CD4-positive, CD25-positive, alpha-beta regulatory T cell (primary cell): ENCODE results near the gene MAN2A1. TPM values are rescaled to one million over a fixed set of nuclear protein-coding genes. Genes with fewer than 3 reads are reported as not detected.
A peak's percentile ranks its signal among the peaks of the same experiment; 100 is the strongest.

Source experiments
- ATAC-seq, 2 donors: fragments of 150-1000 bp; cut with Tn5 transposase; one replicate each; pipeline ENCODE4 v1.10.0; 2021; ENCODE audit warnings: low read depth in 2 of 2, moderate number of reproducible peaks in 2 of 2, moderate library complexity in 1 of 2
- DNase-seq, 3 donors: peaks; one replicate each; pipeline versions ENCODE4 v3.0.0 to v3.0.0-alpha.2; 2012 to 2022; ENCODE audit warnings: mixed read lengths in 1 of 3
- H3K27ac ChIP-seq: one replicate; pipeline ENCODE4 v1.7.0; 2013; ENCODE audit warnings: mild to moderate bottlenecking, low read length; ENCODE audit not compliant: insufficient read depth, poor library complexity, severe bottlenecking
- H3K27me3 ChIP-seq: one replicate; pipeline ENCODE4 v1.7.0; 2013; ENCODE audit warnings: low read length; ENCODE audit not compliant: control insufficient read depth, insufficient read depth
- H3K36me3 ChIP-seq: one replicate; pipeline ENCODE4 v1.7.0; 2013; ENCODE audit warnings: mild to moderate bottlenecking, low read length, moderate library complexity; ENCODE audit not compliant: control insufficient read depth, insufficient read depth
- H3K4me1 ChIP-seq: 2 replicates; pipeline ENCODE4 v1.7.0; 2013; ENCODE audit warnings: mild to moderate bottlenecking, low read length; ENCODE audit not compliant: insufficient read depth, control insufficient read depth, poor library complexity, severe bottlenecking
- H3K4me3 ChIP-seq: one replicate; pipeline ENCODE4 v1.7.0; 2013; ENCODE audit warnings: low read depth, mild to moderate bottlenecking, low read length, moderate library complexity
- H3K9me3 ChIP-seq, 2 experiments: 1 replicate in 1 of 2; 2 replicates in 1 of 2; pipeline ENCODE4 v1.7.0; 2013; ENCODE audit warnings: low read length in 2 of 2, mild to moderate bottlenecking in 1 of 2, moderate library complexity in 1 of 2; ENCODE audit not compliant: control insufficient read depth in 2 of 2
- H3K27ac Mint-ChIP-seq, 3 donors: one replicate each; pipeline ENCODE4 v1.8.0; 2020 to 2022; ENCODE audit warnings: mild to moderate bottlenecking in 3 of 3, mixed read lengths in 3 of 3, moderate library complexity in 2 of 3
- H3K27me3 Mint-ChIP-seq: one replicate; pipeline ENCODE4 v1.8.0; 2022; ENCODE audit warnings: mild to moderate bottlenecking, mixed read lengths
- H3K36me3 Mint-ChIP-seq: one replicate; pipeline ENCODE4 v1.8.0; 2020; ENCODE audit warnings: mixed read lengths
- H3K4me1 Mint-ChIP-seq, 4 donors: one replicate each; pipeline ENCODE4 v1.8.0; 2020 to 2022; ENCODE audit warnings: mixed read lengths in 4 of 4, mild to moderate bottlenecking in 1 of 4
- H3K4me3 Mint-ChIP-seq, 4 donors: one replicate each; pipeline ENCODE4 v1.8.0; 2020 to 2022; ENCODE audit warnings: mild to moderate bottlenecking in 4 of 4, mixed read lengths in 4 of 4, moderate library complexity in 3 of 4
- H3K9me3 Mint-ChIP-seq, 7 donors: one replicate each; pipeline ENCODE4 v1.8.0; 2020 to 2022; ENCODE audit warnings: mixed read lengths in 7 of 7, mild to moderate bottlenecking in 3 of 7, moderate library complexity in 2 of 7
- polyA plus RNA-seq, 4 donors: library from polyadenylated mRNA; unstranded; fragments of 300-500 nt; fragmentation: Illumina TruSeq; gene quantifications; one replicate each; pipeline ENCODE4 v1.2.3, GENCODE V29; 2021
- total RNA-seq: library from RNA; stranded (reverse); gene quantifications from one replicate; pipeline ENCODE4 v1.2.3, GENCODE V29; 2022

The MAN2A1 gene
- total and polyA plus RNA-seq, 5 donors from 2014 or later, result 20.7 to 71.5 (median 21.3) TPM

- Histone ChIP-seq H3K4me3 (no peak overlapping the region), H3K36me3 (peaks cover 21% of the 10 kb centered on the region), H3K9me3 (no peaks in the 10 kb centered on the region), H3K27ac (no peak overlapping the region), H3K4me1 (no peaks in the 10 kb centered on the region), H3K27me3 (no peaks in the 10 kb centered on the region)
- ATAC-seq (no peak), DNase-seq (no peak)
- H3K36me3 Mint-ChIP-seq, result peaks cover 35% of the 10 kb centered on the region
- H3K27me3 Mint-ChIP-seq, result no peaks in the 10 kb centered on the region
- H3K4me1 Mint-ChIP-seq, result peaks cover 10 to 17% (median 14%) of the 10 kb centered on the region in 4 donors
- peak overlapping the region in 1 of 3 donors; percentile 55 for H3K27ac Mint-ChIP-seq
- no peaks in the 10 kb centered on the region for H3K9me3 Mint-ChIP-seq
- no peak overlapping the region for H3K4me3 Mint-ChIP-seq
Observed at GRCh38 chr5:109805883-109806282, 116.2 kb downstream of the MAN2A1 start.

- Histone ChIP-seq H3K27ac (no peak overlapping the region), H3K9me3 (no peaks in the 10 kb centered on the region), H3K4me1 (no peaks in the 10 kb centered on the region), H3K27me3 (no peaks in the 10 kb centered on the region), H3K36me3 (peaks cover 35% of the 10 kb centered on the region), H3K4me3 (no peak overlapping the region)
- Mint-ChIP-seq H3K4me1 (peaks cover 10 to 14% (median 12%) of the 10 kb centered on the region in 4 donors), H3K36me3 (peaks cover 54% of the 10 kb centered on the region), H3K27me3 (no peaks in the 10 kb centered on the region), H3K9me3 (no peaks in the 10 kb centered on the region), H3K4me3 (no peak overlapping the region), H3K27ac (no peak overlapping the region)
- ATAC-seq (no peak), DNase-seq (no peak)
Observed at GRCh38 chr5:109812698-109813097, 123.0 kb downstream of the MAN2A1 start.

- Mint-ChIP-seq H3K4me1 (peaks cover 0 to 9% (median 3%) of the 10 kb centered on the region in 4 donors), H3K27ac (no peak overlapping the region), H3K9me3 (no peaks in the 10 kb centered on the region), H3K4me3 (no peak overlapping the region), H3K27me3 (no peaks in the 10 kb centered on the region), H3K36me3 (peaks cover 47% of the 10 kb centered on the region)
- DNase-seq (no peak), ATAC-seq (no peak)
- no peaks in the 10 kb centered on the region for H3K27me3 ChIP-seq
- H3K9me3 ChIP-seq, result no peaks in the 10 kb centered on the region
- H3K27ac ChIP-seq, result no peak overlapping the region
- H3K4me1 ChIP-seq, result no peaks in the 10 kb centered on the region
- peaks cover 55% of the 10 kb centered on the region for H3K36me3 ChIP-seq
- no peak overlapping the region for H3K4me3 ChIP-seq
Observed at GRCh38 chr5:109816732-109817131, 127.0 kb downstream of the MAN2A1 start.

- H3K27me3 ChIP-seq, result no peaks in the 10 kb centered on the region
- no peak overlapping the region for H3K27ac ChIP-seq
- peaks cover 47% of the 10 kb centered on the region for H3K36me3 Mint-ChIP-seq
- H3K27ac Mint-ChIP-seq, result no peak overlapping the region
- H3K4me1 Mint-ChIP-seq, result peaks cover 0 to 10% (median 2%) of the 10 kb centered on the region in 4 donors
- no peaks in the 10 kb centered on the region for H3K27me3 Mint-ChIP-seq
- no peaks in the 10 kb centered on the region for H3K9me3 ChIP-seq
- DNase-seq (no peak), ATAC-seq (no peak)
- peaks cover 58% of the 10 kb centered on the region for H3K36me3 ChIP-seq
- H3K4me1 ChIP-seq, result no peaks in the 10 kb centered on the region
- H3K4me3 ChIP-seq, result no peak overlapping the region
- H3K9me3 Mint-ChIP-seq, result no peaks in the 10 kb centered on the region
- H3K4me3 Mint-ChIP-seq, result no peak overlapping the region
Observed at GRCh38 chr5:109819878-109820277, 130.2 kb downstream of the MAN2A1 start.

GRCh38 chr5:109823597-109823996 lies 133.9 kb downstream of the MAN2A1 start:
- Mint-ChIP-seq H3K4me3 (no peak overlapping the region), H3K9me3 (no peaks in the 10 kb centered on the region), H3K36me3 (peaks cover 66% of the 10 kb centered on the region), H3K27ac (no peak overlapping the region), H3K4me1 (peaks cover 0 to 10% (median 2%) of the 10 kb centered on the region in 4 donors), H3K27me3 (no peaks in the 10 kb centered on the region)
- peaks cover 63% of the 10 kb centered on the region for H3K36me3 ChIP-seq
- no peak for DNase-seq
- no peaks in the 10 kb centered on the region for H3K27me3 ChIP-seq
- no peaks in the 10 kb centered on the region for H3K9me3 ChIP-seq
- ATAC-seq, result no peak
- H3K4me3 ChIP-seq, result no peak overlapping the region
- H3K27ac ChIP-seq, result no peak overlapping the region
- H3K4me1 ChIP-seq, result no peaks in the 10 kb centered on the region

GRCh38 chr5:109825450-109825849 lies 135.7 kb downstream of the MAN2A1 start:
- Mint-ChIP-seq H3K4me3 (no peak overlapping the region), H3K27me3 (no peaks in the 10 kb centered on the region), H3K4me1 (peaks cover 0 to 10% (median 4%) of the 10 kb centered on the region in 4 donors), H3K9me3 (no peaks in the 10 kb centered on the region), H3K27ac (peak overlapping the region in 1 of 3 donors; percentile 55), H3K36me3 (peaks cover 69% of the 10 kb centered on the region)
- no peak for DNase-seq
- ATAC-seq, result no peak
- Histone ChIP-seq H3K9me3 (no peaks in the 10 kb centered on the region), H3K4me3 (no peak overlapping the region), H3K27me3 (no peaks in the 10 kb centered on the region), H3K27ac (no peak overlapping the region), H3K36me3 (peaks cover 53% of the 10 kb centered on the region), H3K4me1 (no peaks in the 10 kb centered on the region)

GRCh38 chr5:109826426-109826825 lies 136.7 kb downstream of the MAN2A1 start:
- peaks cover 66% of the 10 kb centered on the region for H3K36me3 Mint-ChIP-seq
- no peak overlapping the region for H3K27ac ChIP-seq
- no peaks in the 10 kb centered on the region for H3K27me3 Mint-ChIP-seq
- no peak overlapping the region for H3K27ac Mint-ChIP-seq
- peaks cover 0 to 3% (median 0%) of the 10 kb centered on the region in 7 donors for H3K9me3 Mint-ChIP-seq
- ATAC-seq, result no peak
- H3K9me3 ChIP-seq, result no peaks in the 10 kb centered on the region
- no peak for DNase-seq
- no peaks in the 10 kb centered on the region for H3K4me1 ChIP-seq
- no peak overlapping the region for H3K4me3 Mint-ChIP-seq
- peaks cover 53% of the 10 kb centered on the region for H3K36me3 ChIP-seq
- H3K27me3 ChIP-seq, result no peaks in the 10 kb centered on the region
- H3K4me1 Mint-ChIP-seq, result peaks cover 2 to 16% (median 5%) of the 10 kb centered on the region in 4 donors
- no peak overlapping the region for H3K4me3 ChIP-seq

- no peaks in the 10 kb centered on the region for H3K4me1 ChIP-seq
- H3K27me3 ChIP-seq, result no peaks in the 10 kb centered on the region
- Mint-ChIP-seq H3K27me3 (no peaks in the 10 kb centered on the region), H3K4me3 (no peak overlapping the region), H3K36me3 (peaks cover 61% of the 10 kb centered on the region), H3K4me1 (peaks cover 2 to 16% (median 9%) of the 10 kb centered on the region in 4 donors), H3K27ac (peak overlapping the region in 1 of 3 donors; percentile 26), H3K9me3 (peaks cover 0 to 3% (median 0%) of the 10 kb centered on the region in 7 donors)
- H3K4me3 ChIP-seq, result no peak overlapping the region
- no peak for ATAC-seq
- peaks cover 40% of the 10 kb centered on the region for H3K36me3 ChIP-seq
- no peaks in the 10 kb centered on the region for H3K9me3 ChIP-seq
- no peak overlapping the region for H3K27ac ChIP-seq
- no peak for DNase-seq
Observed at GRCh38 chr5:109829331-109829730, 139.6 kb downstream of the MAN2A1 start.
